HG03460 (cell line): ENCODE measurements around the gene SHC2.
"Not testable (repeated sequence)": the region's sequence is repeated elsewhere in the genome, so short reads cannot be mapped to it uniquely, and the experiment has no call there.

Experiments
- ATAC-seq: cut with Tn5 transposase; IDR thresholded peaks from one replicate; pipeline ENCODE4 v1.9.1; 2021; ENCODE audit not compliant: unreplicated experiment

SHC2 gene

GRCh38 chr19:470701-471100 lies 9.9 kb upstream of the SHC2 start:
- ATAC-seq, result no peak

GRCh38 chr19:469833-470232 lies 9.0 kb upstream of the SHC2 start:
- no peak for ATAC-seq

GRCh38 chr19:468587-469256 lies 7.9 kb upstream of the SHC2 start:
- ATAC-seq, result no peak

- ATAC-seq, result no peak
These were observed 6.7 kb upstream of the SHC2 start for GRCh38 chr19:467554-467953.

- no peak for ATAC-seq
These were observed 4.4 kb upstream of the SHC2 start for GRCh38 chr19:465056-465816.

- no peak for ATAC-seq
These were observed 3.3 kb upstream of the SHC2 start for GRCh38 chr19:464208-464545.

- ATAC-seq, result no peak
These were observed 2.8 kb upstream of the SHC2 start for GRCh38 chr19:463483-464207.

- ATAC-seq, result no peak
These were observed 1.1 kb upstream of the SHC2 start for GRCh38 chr19:461721-462551.

- ATAC-seq, result no peak
These were observed 915 bp downstream of the SHC2 start for GRCh38 chr19:459724-460511.

- ATAC-seq, result no peak
These were observed 2.5 kb downstream of the SHC2 start for GRCh38 chr19:458091-459042.

- no peak for ATAC-seq
These were observed 3.2 kb downstream of the SHC2 start for GRCh38 chr19:457636-458035.

- no peak for ATAC-seq
These were observed 4.2 kb downstream of the SHC2 start for GRCh38 chr19:456547-457110.

GRCh38 chr19:455851-456546 lies 4.8 kb downstream of the SHC2 start:
- ATAC-seq, result no peak

- ATAC-seq, result no peak
These were observed 5.7 kb downstream of the SHC2 start for GRCh38 chr19:455031-455705.

- ATAC-seq, result no peak
These were observed 7.2 kb downstream of the SHC2 start for GRCh38 chr19:453606-454005.

- ATAC-seq, result no peak
These were observed 8.0 kb downstream of the SHC2 start for GRCh38 chr19:452829-453228.

- ATAC-seq, result not testable (repeated sequence)
These were observed 9.8 kb downstream of the SHC2 start for GRCh38 chr19:450912-451481.

- no peak for ATAC-seq
These were observed 10.9 kb downstream of the SHC2 start for GRCh38 chr19:449916-450315.
